ENCODE data around the gene PDE6C. TPM values are rescaled to one million over a fixed set of nuclear protein-coding genes. Genes with fewer than 3 reads are reported as not detected.

The PDE6C gene
- polyA plus RNA-seq, 1 of the 3 experiments (the other 2 are of a cell fraction) = not detected

DNA sequence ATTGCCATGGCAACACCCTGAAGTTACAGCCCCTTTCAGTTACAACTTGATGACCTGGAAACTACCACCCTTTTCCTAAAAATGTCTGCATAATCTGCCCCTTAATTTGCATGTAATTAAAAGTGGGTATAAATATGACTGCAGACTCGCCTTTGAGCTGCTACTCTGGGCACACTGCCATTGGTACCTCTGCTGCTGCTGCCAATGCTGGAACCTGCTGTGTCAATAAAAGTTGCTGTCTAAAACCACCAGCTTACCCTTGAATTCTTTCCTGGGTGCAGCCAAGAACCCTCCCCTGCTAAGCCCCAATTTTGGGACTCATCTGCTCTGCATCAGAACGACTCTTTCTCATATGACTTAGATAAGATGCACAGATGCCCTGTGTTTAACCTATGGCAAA, 100.3 kb downstream of the PDE6C start:
- 34% methylated on average over 2 of the region's 2 CpGs for WGBS (ENCODE audit: low lambda C conversion rate)
- Histone ChIP-seq H3K9ac (no peak overlapping the region), H3K4me1 (ENCODE audit: control insufficient read depth in 1 of 2, insufficient read depth in 2 of 2, low read depth in 1 of 2, low read length in 1 of 2) (peaks cover 0 to 9% of the 10 kb centered on the region in 2 experiments; a peak in 1 of 4 replicates), H2AFZ (ENCODE audit: low read depth) (no peak overlapping the region), H3F3A (replicated peaks; ENCODE audit: insufficient read depth) (no peaks in the 10 kb centered on the region), H3K79me2 (ENCODE audit: insufficient read depth) (no peaks in the 10 kb centered on the region), H3K9me2 (no peaks in the 10 kb centered on the region), H3K4me2 (no peak overlapping the region), H3K9me3 (no peaks in the 10 kb centered on the region), H3K27me3 (ENCODE audit: insufficient read depth) (no peaks in the 10 kb centered on the region), H3K36me3 (replicated peaks in 1 of 2; ENCODE audit: control insufficient read depth in 1 of 2, insufficient read depth in 2 of 2, low read length in 1 of 2) (no peaks in the 10 kb centered on the region), H3K4me3 (ENCODE audit: low read depth in 2 of 2, low read length in 1 of 2) (no peak overlapping the region), H4K20me1 (ENCODE audit: insufficient read depth) (no peaks in the 10 kb centered on the region), H3K27ac (ENCODE audit: low read depth in 2 of 2, low read length in 1 of 2) (no peak overlapping the region)
- POLR2A ChIA-PET = interaction anchor here (0.9 kb wide), 1 partner anchor 10 kb away, joined by 6 read pairs; the partner anchor contains the start of gene FRA10AC1
- CTCF ChIA-PET = interaction anchor here (0.9 to 2.2 kb wide), 3 partner anchors 10 to 103 kb away, joined by 3 to 10 read pairs (median 4); partner anchors contain the start of gene FRA10AC1
- TF ChIP-seq GATA2 (CRISPR knock-in tag; IDR thresholded peaks at IDR 0.05) (no peak), ELF1 (IDR thresholded peaks at IDR 0.05) (no peak), FOXM1 (IDR thresholded peaks at IDR 0.05; ENCODE audit: low read depth) (no peak), IRF3 (IDR thresholded peaks at IDR 0.05; ENCODE audit: low read depth, low read length) (no peak), MEF2A (IDR thresholded peaks at IDR 0.05; ENCODE audit: borderline replicate concordance, low read depth) (no peak), EZH2phosphoT487 (IDR thresholded peaks at IDR 0.05; ENCODE audit: borderline replicate concordance, low read depth) (no peak), TCF12 (IDR thresholded peaks at IDR 0.05) (no peak), EP300 (IDR thresholded peaks at IDR 0.05; ENCODE audit: borderline replicate concordance in 1 of 2, low read depth in 1 of 2, low read length in 1 of 2) (no peak), FOSL2 (IDR thresholded peaks at IDR 0.05; ENCODE audit: borderline replicate concordance, low read depth) (no peak), RFX5 (IDR thresholded peaks at IDR 0.05; ENCODE audit: low read length) (no peak), SIN3A (IDR thresholded peaks at IDR 0.05; ENCODE audit: borderline replicate concordance, low read depth, low read length) (no peak), TAF1 (IDR thresholded peaks at IDR 0.05; ENCODE audit: borderline replicate concordance, low read depth, low read length) (no peak), NFIC (IDR thresholded peaks at IDR 0.05; ENCODE audit: borderline replicate concordance) (no peak), YY1 (IDR thresholded peaks at IDR 0.05; ENCODE audit: low read depth) (no peak), MXI1 (IDR thresholded peaks at IDR 0.05; ENCODE audit: low read depth, low read length) (no peak), POLR2AphosphoS5 (IDR thresholded peaks at IDR 0.05; ENCODE audit: low read depth, low read length) (no peak), REST (IDR thresholded peaks at IDR 0.05; ENCODE audit: low read depth, low read length) (no peak)
- no peak for DNase-seq

Measured in SK-N-SH (cell line).